ENCODE results near the gene UAP1L1.

Gene UAP1L1

DNA sequence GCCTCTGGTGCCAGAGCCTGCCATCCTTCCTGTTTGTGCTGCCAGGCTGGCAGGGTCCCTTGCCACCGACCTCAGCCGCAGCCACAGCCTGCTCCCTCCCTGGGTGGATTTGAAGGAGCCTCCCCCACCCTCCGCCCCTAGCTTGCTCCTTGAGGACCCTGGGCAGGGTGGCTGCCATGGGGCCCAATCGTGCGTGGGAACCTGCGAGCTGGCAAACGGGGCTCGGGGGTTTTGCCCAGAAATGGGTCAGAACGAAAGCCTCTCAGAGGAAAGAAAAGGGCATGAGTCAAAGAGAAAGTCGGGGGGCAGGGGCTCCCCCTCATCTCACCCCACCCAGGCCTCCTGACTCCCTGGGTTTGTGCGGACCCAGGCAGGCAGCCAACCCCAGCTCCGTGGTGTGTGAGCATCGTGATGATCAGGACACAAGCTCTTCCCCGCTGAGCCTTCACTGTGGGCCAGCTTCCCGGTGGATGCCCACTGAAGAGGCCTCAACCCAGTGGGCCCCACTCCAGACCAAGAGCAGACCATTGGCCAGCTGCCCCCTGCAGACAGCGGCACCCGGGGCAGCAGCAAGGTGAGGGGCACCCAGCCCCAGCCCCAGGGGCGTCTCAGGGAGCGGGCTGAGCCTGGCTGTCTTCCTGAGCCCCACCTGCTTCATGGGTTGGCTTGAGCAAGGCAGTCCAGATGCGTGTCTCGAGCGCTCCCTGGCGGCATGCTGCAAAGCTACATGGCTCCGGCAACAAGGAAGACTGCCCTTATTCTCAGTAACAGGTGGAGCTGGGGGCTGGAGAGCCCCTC, 42.4 kb upstream of the UAP1L1 start (continued):
- TF ChIP-seq, protein P1, sequence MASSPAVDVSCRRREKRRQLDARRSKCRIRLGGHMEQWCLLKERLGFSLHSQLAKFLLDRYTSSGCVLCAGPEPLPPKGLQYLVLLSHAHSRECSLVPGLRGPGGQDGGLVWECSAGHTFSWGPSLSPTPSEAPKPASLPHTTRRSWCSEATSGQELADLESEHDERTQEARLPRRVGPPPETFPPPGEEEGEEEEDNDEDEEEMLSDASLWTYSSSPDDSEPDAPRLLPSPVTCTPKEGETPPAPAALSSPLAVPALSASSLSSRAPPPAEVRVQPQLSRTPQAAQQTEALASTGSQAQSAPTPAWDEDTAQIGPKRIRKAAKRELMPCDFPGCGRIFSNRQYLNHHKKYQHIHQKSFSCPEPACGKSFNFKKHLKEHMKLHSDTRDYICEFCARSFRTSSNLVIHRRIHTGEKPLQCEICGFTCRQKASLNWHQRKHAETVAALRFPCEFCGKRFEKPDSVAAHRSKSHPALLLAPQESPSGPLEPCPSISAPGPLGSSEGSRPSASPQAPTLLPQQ (tag by site-specific recombination; IDR thresholded peaks at IDR 0.05), result peak; percentile 94
- TF ChIP-seq KLF10 (tag by site-specific recombination; IDR thresholded peaks at IDR 0.05) (no peak; the same call in 1 of the 2 replicates), ZNF843 (tag by site-specific recombination; IDR thresholded peaks at IDR 0.05) (no peak; the same call in 1 of the 2 replicates), ZNF311 (tag by site-specific recombination; IDR thresholded peaks at IDR 0.05; ENCODE audit: borderline replicate concordance) (no peak), ZBTB7A (tag by site-specific recombination; IDR thresholded peaks at IDR 0.05; ENCODE audit: low read depth) (no peak), ZNF510 (tag by site-specific recombination; IDR thresholded peaks at IDR 0.05; ENCODE audit: insufficient replicate concordance) (no peak), ZBTB48 (tag by site-specific recombination; IDR thresholded peaks at IDR 0.05) (no peak), ZNF768 (tag by site-specific recombination; IDR thresholded peaks at IDR 0.05) (no peak), ZNF571 (tag by site-specific recombination; IDR thresholded peaks at IDR 0.05) (no peak), ZNF596 (tag by site-specific recombination; IDR thresholded peaks at IDR 0.05) (no peak), ZNF664 (tag by site-specific recombination; IDR thresholded peaks at IDR 0.05) (no peak), ZNF558 (tag by site-specific recombination; IDR thresholded peaks at IDR 0.05) (no peak), MYNN (tag by site-specific recombination; IDR thresholded peaks at IDR 0.05; ENCODE audit: borderline replicate concordance) (no peak), ZNF174 (tag by site-specific recombination; IDR thresholded peaks at IDR 0.05) (no peak), SP7 (tag by site-specific recombination; IDR thresholded peaks at IDR 0.05) (no peak), SALL2 (tag by site-specific recombination; IDR thresholded peaks at IDR 0.05; ENCODE audit: borderline replicate concordance) (no peak), ZNF184 (tag by site-specific recombination; IDR thresholded peaks at IDR 0.05) (no peak), ZNF133 (tag by site-specific recombination; IDR thresholded peaks at IDR 0.05) (no peak), ZNF426 (tag by site-specific recombination; IDR thresholded peaks at IDR 0.05) (no peak), GLIS1 (tag by site-specific recombination; IDR thresholded peaks at IDR 0.05) (peak; percentile 68)
- TF ChIP-seq, protein P2, sequence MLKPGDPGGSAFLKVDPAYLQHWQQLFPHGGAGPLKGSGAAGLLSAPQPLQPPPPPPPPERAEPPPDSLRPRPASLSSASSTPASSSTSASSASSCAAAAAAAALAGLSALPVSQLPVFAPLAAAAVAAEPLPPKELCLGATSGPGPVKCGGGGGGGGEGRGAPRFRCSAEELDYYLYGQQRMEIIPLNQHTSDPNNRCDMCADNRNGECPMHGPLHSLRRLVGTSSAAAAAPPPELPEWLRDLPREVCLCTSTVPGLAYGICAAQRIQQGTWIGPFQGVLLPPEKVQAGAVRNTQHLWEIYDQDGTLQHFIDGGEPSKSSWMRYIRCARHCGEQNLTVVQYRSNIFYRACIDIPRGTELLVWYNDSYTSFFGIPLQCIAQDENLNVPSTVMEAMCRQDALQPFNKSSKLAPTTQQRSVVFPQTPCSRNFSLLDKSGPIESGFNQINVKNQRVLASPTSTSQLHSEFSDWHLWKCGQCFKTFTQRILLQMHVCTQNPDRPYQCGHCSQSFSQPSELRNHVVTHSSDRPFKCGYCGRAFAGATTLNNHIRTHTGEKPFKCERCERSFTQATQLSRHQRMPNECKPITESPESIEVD (tag by site-specific recombination; IDR thresholded peaks at IDR 0.05), result no peak
- TF ChIP-seq, protein P3, sequence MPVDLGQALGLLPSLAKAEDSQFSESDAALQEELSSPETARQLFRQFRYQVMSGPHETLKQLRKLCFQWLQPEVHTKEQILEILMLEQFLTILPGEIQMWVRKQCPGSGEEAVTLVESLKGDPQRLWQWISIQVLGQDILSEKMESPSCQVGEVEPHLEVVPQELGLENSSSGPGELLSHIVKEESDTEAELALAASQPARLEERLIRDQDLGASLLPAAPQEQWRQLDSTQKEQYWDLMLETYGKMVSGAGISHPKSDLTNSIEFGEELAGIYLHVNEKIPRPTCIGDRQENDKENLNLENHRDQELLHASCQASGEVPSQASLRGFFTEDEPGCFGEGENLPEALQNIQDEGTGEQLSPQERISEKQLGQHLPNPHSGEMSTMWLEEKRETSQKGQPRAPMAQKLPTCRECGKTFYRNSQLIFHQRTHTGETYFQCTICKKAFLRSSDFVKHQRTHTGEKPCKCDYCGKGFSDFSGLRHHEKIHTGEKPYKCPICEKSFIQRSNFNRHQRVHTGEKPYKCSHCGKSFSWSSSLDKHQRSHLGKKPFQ (tag by site-specific recombination; IDR thresholded peaks at IDR 0.05), result no peak
- TF ChIP-seq, protein P4, sequence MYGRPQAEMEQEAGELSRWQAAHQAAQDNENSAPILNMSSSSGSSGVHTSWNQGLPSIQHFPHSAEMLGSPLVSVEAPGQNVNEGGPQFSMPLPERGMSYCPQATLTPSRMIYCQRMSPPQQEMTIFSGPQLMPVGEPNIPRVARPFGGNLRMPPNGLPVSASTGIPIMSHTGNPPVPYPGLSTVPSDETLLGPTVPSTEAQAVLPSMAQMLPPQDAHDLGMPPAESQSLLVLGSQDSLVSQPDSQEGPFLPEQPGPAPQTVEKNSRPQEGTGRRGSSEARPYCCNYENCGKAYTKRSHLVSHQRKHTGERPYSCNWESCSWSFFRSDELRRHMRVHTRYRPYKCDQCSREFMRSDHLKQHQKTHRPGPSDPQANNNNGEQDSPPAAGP (tag by site-specific recombination; IDR thresholded peaks at IDR 0.05), result 0 out of 2 replicates have a peak, but pooled peaks have one; percentile 33
- TF ChIP-seq, protein P5, sequence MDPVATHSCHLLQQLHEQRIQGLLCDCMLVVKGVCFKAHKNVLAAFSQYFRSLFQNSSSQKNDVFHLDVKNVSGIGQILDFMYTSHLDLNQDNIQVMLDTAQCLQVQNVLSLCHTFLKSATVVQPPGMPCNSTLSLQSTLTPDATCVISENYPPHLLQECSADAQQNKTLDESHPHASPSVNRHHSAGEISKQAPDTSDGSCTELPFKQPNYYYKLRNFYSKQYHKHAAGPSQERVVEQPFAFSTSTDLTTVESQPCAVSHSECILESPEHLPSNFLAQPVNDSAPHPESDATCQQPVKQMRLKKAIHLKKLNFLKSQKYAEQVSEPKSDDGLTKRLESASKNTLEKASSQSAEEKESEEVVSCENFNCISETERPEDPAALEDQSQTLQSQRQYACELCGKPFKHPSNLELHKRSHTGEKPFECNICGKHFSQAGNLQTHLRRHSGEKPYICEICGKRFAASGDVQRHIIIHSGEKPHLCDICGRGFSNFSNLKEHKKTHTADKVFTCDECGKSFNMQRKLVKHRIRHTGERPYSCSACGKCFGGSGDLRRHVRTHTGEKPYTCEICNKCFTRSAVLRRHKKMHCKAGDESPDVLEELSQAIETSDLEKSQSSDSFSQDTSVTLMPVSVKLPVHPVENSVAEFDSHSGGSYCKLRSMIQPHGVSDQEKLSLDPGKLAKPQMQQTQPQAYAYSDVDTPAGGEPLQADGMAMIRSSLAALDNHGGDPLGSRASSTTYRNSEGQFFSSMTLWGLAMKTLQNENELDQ (tag by site-specific recombination; IDR thresholded peaks at IDR 0.05; ENCODE audit: low read depth), result no peak
- TF ChIP-seq, protein P6, sequence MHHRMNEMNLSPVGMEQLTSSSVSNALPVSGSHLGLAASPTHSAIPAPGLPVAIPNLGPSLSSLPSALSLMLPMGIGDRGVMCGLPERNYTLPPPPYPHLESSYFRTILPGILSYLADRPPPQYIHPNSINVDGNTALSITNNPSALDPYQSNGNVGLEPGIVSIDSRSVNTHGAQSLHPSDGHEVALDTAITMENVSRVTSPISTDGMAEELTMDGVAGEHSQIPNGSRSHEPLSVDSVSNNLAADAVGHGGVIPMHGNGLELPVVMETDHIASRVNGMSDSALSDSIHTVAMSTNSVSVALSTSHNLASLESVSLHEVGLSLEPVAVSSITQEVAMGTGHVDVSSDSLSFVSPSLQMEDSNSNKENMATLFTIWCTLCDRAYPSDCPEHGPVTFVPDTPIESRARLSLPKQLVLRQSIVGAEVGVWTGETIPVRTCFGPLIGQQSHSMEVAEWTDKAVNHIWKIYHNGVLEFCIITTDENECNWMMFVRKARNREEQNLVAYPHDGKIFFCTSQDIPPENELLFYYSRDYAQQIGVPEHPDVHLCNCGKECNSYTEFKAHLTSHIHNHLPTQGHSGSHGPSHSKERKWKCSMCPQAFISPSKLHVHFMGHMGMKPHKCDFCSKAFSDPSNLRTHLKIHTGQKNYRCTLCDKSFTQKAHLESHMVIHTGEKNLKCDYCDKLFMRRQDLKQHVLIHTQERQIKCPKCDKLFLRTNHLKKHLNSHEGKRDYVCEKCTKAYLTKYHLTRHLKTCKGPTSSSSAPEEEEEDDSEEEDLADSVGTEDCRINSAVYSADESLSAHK (tag by site-specific recombination; IDR thresholded peaks at IDR 0.05), result no peak
- TF ChIP-seq, protein P7, sequence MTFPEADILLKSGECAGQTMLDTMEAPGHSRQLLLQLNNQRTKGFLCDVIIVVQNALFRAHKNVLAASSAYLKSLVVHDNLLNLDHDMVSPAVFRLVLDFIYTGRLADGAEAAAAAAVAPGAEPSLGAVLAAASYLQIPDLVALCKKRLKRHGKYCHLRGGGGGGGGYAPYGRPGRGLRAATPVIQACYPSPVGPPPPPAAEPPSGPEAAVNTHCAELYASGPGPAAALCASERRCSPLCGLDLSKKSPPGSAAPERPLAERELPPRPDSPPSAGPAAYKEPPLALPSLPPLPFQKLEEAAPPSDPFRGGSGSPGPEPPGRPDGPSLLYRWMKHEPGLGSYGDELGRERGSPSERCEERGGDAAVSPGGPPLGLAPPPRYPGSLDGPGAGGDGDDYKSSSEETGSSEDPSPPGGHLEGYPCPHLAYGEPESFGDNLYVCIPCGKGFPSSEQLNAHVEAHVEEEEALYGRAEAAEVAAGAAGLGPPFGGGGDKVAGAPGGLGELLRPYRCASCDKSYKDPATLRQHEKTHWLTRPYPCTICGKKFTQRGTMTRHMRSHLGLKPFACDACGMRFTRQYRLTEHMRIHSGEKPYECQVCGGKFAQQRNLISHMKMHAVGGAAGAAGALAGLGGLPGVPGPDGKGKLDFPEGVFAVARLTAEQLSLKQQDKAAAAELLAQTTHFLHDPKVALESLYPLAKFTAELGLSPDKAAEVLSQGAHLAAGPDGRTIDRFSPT (tag by site-specific recombination; IDR thresholded peaks at IDR 0.05), result peak; percentile 94
